ENCODE measurements around the gene MGAT3.

GRCh38 chr22:39454385-39454871 lies 2.4 kb upstream of the MGAT3 start:
- TF ChIP-seq, protein P1, sequence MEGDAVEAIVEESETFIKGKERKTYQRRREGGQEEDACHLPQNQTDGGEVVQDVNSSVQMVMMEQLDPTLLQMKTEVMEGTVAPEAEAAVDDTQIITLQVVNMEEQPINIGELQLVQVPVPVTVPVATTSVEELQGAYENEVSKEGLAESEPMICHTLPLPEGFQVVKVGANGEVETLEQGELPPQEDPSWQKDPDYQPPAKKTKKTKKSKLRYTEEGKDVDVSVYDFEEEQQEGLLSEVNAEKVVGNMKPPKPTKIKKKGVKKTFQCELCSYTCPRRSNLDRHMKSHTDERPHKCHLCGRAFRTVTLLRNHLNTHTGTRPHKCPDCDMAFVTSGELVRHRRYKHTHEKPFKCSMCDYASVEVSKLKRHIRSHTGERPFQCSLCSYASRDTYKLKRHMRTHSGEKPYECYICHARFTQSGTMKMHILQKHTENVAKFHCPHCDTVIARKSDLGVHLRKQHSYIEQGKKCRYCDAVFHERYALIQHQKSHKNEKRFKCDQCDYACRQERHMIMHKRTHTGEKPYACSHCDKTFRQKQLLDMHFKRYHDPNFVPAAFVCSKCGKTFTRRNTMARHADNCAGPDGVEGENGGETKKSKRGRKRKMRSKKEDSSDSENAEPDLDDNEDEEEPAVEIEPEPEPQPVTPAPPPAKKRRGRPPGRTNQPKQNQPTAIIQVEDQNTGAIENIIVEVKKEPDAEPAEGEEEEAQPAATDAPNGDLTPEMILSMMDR (IDR thresholded peaks at IDR 0.05; ENCODE audit: poor library complexity): no peak
- no peak for TF ChIP-seq EZH2 (IDR thresholded peaks at IDR 0.05; ENCODE audit: borderline replicate concordance)
